PC-3 (cell line): ENCODE results near the gene FHAD1. TPM values are rescaled to one million over a fixed set of nuclear protein-coding genes. Genes with fewer than 3 reads are reported as not detected.

Experiments
- ATAC-seq: fragments of 200-7000 bp; cut with Tn5 transposase; 2 replicates; pipeline ENCODE4 v1.9.1; 2020; ENCODE audit warnings: mild to moderate bottlenecking, moderate library complexity
- BruUV-seq: library from RNA; stranded (reverse); fragments of 400-500 nt; replicated peaks from 2 replicates; lab custom pipeline; 2021; lab: Mats Ljungman, UMichigan
- CTCF ChIA-PET: fragments of 300-600 bp; sonication (Branson Sonifier 250); formaldehyde crosslinking; loops from one replicate; lab custom pipeline; 2022; ENCODE audit warnings: antibody characterized with exemption; lab: Charles Lee
- POLR2A ChIA-PET: fragments of 300-600 bp; sonication (Branson Sonifier 250); formaldehyde crosslinking; loops from one replicate; lab custom pipeline; 2022; ENCODE audit warnings: antibody characterized with exemption; ENCODE audit not compliant: unreplicated experiment; lab: Charles Lee
- DNase-seq: peaks from one replicate; pipeline ENCODE4 v3.0.0-alpha.2; 2015
- H2AFZ ChIP-seq: fragments of 300-600 bp; sonication (generic); 2 replicates; pipeline ENCODE4 v1.6.0; 2016; ENCODE audit warnings: antibody characterized with exemption, low read length
- H3F3A ChIP-seq: fragments of 300-600 bp; sonication (generic); one replicate; pipeline ENCODE4 v1.6.0; 2017; ENCODE audit warnings: antibody characterized with exemption, low read length, control low read depth, mild to moderate bottlenecking; ENCODE audit not compliant: unreplicated experiment
- H3K27ac ChIP-seq: fragments of 300-600 bp; sonication (generic); 2 replicates; pipeline ENCODE4 v1.5.1; 2016; ENCODE audit warnings: mild to moderate bottlenecking, low read length
- H3K27me3 ChIP-seq: fragments of 300-600 bp; sonication (generic); 2 replicates; pipeline ENCODE4 v1.6.1; 2016; ENCODE audit warnings: low read length, mixed read lengths
- H3K36me3 ChIP-seq: fragments of 300-600 bp; sonication (generic); 2 replicates; pipeline ENCODE4 v1.6.1; 2016; ENCODE audit warnings: low read depth, mixed run types, low read length, mixed read lengths
- H3K4me1 ChIP-seq: fragments of 300-600 bp; sonication (generic); 2 replicates; pipeline ENCODE4 v1.5.1; 2016; ENCODE audit warnings: low read length; ENCODE audit not compliant: insufficient read depth
- H3K4me2 ChIP-seq: fragments of 300-600 bp; sonication (generic); 2 replicates; pipeline ENCODE4 v1.6.0; 2016; ENCODE audit warnings: low read length
- H3K4me3 ChIP-seq: fragments of 300-600 bp; sonication (generic); 2 replicates; pipeline ENCODE4 v1.5.1; 2016; ENCODE audit warnings: mild to moderate bottlenecking, low read length, mixed read lengths
- H3K79me2 ChIP-seq: fragments of 300-600 bp; sonication (generic); 2 replicates; pipeline ENCODE4 v1.6.1; 2017; ENCODE audit warnings: low read length, mixed read lengths
- H3K9ac ChIP-seq: fragments of 300-600 bp; sonication (generic); 2 replicates; pipeline ENCODE4 v1.6.0; 2016; ENCODE audit warnings: mild to moderate bottlenecking, low read length
- H3K9me2 ChIP-seq: fragments of 300-600 bp; sonication (generic); replicated peaks from 2 replicates; pipeline ENCODE4 v1.6.1; 2016; ENCODE audit warnings: mixed run types, low read length, mixed read lengths
- H3K9me3 ChIP-seq: fragments of 300-600 bp; sonication (generic); 2 replicates; pipeline ENCODE4 v1.6.1; 2016; ENCODE audit warnings: low read length, mixed read lengths
- H4K20me1 ChIP-seq: fragments of 300-600 bp; sonication (generic); 2 replicates; pipeline ENCODE4 v1.6.1; 2016; ENCODE audit warnings: low read length, mixed read lengths
- CTCF ChIP-seq: fragments of 300-600 bp; sonication (generic); conservative IDR thresholded peaks from 2 replicates; pipeline ENCODE4 v1.5.1; 2017; ENCODE audit warnings: antibody characterized with exemption, low read depth, mild to moderate bottlenecking, low read length
- EZH2 ChIP-seq: fragments of 300-600 bp; sonication (generic); IDR thresholded peaks from one replicate; pipeline ENCODE4 v1.6.1; 2017; ENCODE audit warnings: antibody characterized with exemption, mild to moderate bottlenecking, low read length; ENCODE audit not compliant: unreplicated experiment
- EZH2phosphoT487 ChIP-seq: fragments of 300-600 bp; sonication (generic); IDR thresholded peaks from 2 replicates; pipeline ENCODE4 v1.6.1; 2018; ENCODE audit warnings: mild to moderate bottlenecking, antibody characterized with exemption, low read length, borderline replicate concordance
- intact Hi-C: fragments of 100-400 bp; cut with micrococcal nuclease; formaldehyde crosslinking; loops from 2 replicates; pipeline ENCODE4 v1.9.0; 2023
- total RNA-seq: library from RNA; depleted of rRNA; stranded (reverse); fragments of >200 nt; gene quantifications from 2 replicates; pipeline ENCODE4 v1.2.3, GENCODE V29; 2014

The FHAD1 gene
- total RNA-seq, 1 experiment from 2014 or later, result 0.95 TPM

GRCh38 chr1:15394258-15394690 is 147.3 kb downstream of the FHAD1 start:
- H3K4me1 ChIP-seq, result peaks cover 8% of the 10 kb centered on the region
- ChIA-PET CTCF (interaction anchor here (0.6 kb wide), 1 partner anchor 12 kb away, joined by 3 read pairs; no protein-coding TSS in a partner anchor), POLR2A (no interaction called here)
- H3K9ac ChIP-seq, result no peak overlapping the region
- TF ChIP-seq EZH2 (no peak), EZH2phosphoT487 (no peak)
- H3K9me2 ChIP-seq, result no peaks in the 10 kb centered on the region
- no peaks in the 10 kb centered on the region for H4K20me1 ChIP-seq
- no peaks in the 10 kb centered on the region for H3K36me3 ChIP-seq
- H3K79me2 ChIP-seq, result no peaks in the 10 kb centered on the region
- no peak overlapping the region for H3K4me2 ChIP-seq
- no peaks in the 10 kb centered on the region for H3F3A ChIP-seq
- ATAC-seq (peak; percentile 65), DNase-seq (no peak)
- H3K27ac ChIP-seq, result no peak overlapping the region
- H3K27me3 ChIP-seq, result no peaks in the 10 kb centered on the region
- BruUV-seq, result no TSS peak
- H3K9me3 ChIP-seq, result no peaks in the 10 kb centered on the region
- H3K4me3 ChIP-seq, result no peak overlapping the region
- intact Hi-C loops, result no loop called here
- peak overlapping the region; percentile 62 for H2AFZ ChIP-seq

GRCh38 chr1:15397236-15397635 is 150.2 kb downstream of the FHAD1 start:
- POLR2A ChIA-PET, result no interaction called here
- intact Hi-C loops, result no loop called here
- no peak for TF ChIP-seq CTCF
- TF ChIP-seq EZH2, result no peak
- TF ChIP-seq EZH2phosphoT487, result no peak

GRCh38 chr1:15399710-15400109 is 152.7 kb downstream of the FHAD1 start:
- H3K36me3 ChIP-seq, result no peaks in the 10 kb centered on the region
- TF ChIP-seq CTCF (no peak), EZH2phosphoT487 (no peak), EZH2 (no peak)
- H3K9me2 ChIP-seq, result no peaks in the 10 kb centered on the region
- no peaks in the 10 kb centered on the region for H3K79me2 ChIP-seq
- no peak overlapping the region for H2AFZ ChIP-seq
- H3K4me1 ChIP-seq, result no peaks in the 10 kb centered on the region
- intact Hi-C loops, result no loop called here
- ATAC-seq (no peak), DNase-seq (no peak)
- H3K4me2 ChIP-seq, result no peak overlapping the region
- H3K9ac ChIP-seq, result no peak overlapping the region
- H3K27me3 ChIP-seq, result no peaks in the 10 kb centered on the region
- ChIA-PET POLR2A (no interaction called here), CTCF (no interaction called here)
- BruUV-seq, result no TSS peak
- no peaks in the 10 kb centered on the region for H4K20me1 ChIP-seq
- H3K27ac ChIP-seq, result no peak overlapping the region
- H3K9me3 ChIP-seq, result no peaks in the 10 kb centered on the region
- H3K4me3 ChIP-seq, result no peak overlapping the region
- no peaks in the 10 kb centered on the region for H3F3A ChIP-seq

More at GRCh38 chr1:15397236-15397635, 150.2 kb downstream of the FHAD1 start:
- Histone ChIP-seq H3K79me2 (no peaks in the 10 kb centered on the region), H3F3A (no peaks in the 10 kb centered on the region), H4K20me1 (no peaks in the 10 kb centered on the region), H3K9me2 (no peaks in the 10 kb centered on the region), H2AFZ (no peak overlapping the region), H3K27ac (no peak overlapping the region), H3K4me3 (no peak overlapping the region), H3K36me3 (no peaks in the 10 kb centered on the region), H3K4me2 (no peak overlapping the region), H3K27me3 (no peaks in the 10 kb centered on the region), H3K4me1 (peaks cover 8% of the 10 kb centered on the region), H3K9me3 (no peaks in the 10 kb centered on the region), H3K9ac (no peak overlapping the region)
- DNase-seq, result no peak
- CTCF ChIA-PET, result no interaction called here
- BruUV-seq, result no TSS peak
- ATAC-seq, result no peak
